Activated naive CD4-positive, alpha-beta T cell treated with Interleukin-2 at 50 U/mL for 16 hours (primary cell): ENCODE data around the gene CTTNBP2.

Experiments used
- DNase-seq: peaks from one replicate; pipeline ENCODE4 v3.0.0-alpha.2; 2020

CTTNBP2 gene, protein sequence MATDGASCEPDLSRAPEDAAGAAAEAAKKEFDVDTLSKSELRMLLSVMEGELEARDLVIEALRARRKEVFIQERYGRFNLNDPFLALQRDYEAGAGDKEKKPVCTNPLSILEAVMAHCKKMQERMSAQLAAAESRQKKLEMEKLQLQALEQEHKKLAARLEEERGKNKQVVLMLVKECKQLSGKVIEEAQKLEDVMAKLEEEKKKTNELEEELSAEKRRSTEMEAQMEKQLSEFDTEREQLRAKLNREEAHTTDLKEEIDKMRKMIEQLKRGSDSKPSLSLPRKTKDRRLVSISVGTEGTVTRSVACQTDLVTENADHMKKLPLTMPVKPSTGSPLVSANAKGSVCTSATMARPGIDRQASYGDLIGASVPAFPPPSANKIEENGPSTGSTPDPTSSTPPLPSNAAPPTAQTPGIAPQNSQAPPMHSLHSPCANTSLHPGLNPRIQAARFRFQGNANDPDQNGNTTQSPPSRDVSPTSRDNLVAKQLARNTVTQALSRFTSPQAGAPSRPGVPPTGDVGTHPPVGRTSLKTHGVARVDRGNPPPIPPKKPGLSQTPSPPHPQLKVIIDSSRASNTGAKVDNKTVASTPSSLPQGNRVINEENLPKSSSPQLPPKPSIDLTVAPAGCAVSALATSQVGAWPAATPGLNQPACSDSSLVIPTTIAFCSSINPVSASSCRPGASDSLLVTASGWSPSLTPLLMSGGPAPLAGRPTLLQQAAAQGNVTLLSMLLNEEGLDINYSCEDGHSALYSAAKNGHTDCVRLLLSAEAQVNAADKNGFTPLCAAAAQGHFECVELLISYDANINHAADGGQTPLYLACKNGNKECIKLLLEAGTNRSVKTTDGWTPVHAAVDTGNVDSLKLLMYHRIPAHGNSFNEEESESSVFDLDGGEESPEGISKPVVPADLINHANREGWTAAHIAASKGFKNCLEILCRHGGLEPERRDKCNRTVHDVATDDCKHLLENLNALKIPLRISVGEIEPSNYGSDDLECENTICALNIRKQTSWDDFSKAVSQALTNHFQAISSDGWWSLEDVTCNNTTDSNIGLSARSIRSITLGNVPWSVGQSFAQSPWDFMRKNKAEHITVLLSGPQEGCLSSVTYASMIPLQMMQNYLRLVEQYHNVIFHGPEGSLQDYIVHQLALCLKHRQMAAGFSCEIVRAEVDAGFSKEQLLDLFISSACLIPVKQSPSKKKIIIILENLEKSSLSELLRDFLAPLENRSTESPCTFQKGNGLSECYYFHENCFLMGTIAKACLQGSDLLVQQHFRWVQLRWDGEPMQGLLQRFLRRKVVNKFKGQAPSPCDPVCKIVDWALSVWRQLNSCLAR (N-terminal part only)

DNA sequence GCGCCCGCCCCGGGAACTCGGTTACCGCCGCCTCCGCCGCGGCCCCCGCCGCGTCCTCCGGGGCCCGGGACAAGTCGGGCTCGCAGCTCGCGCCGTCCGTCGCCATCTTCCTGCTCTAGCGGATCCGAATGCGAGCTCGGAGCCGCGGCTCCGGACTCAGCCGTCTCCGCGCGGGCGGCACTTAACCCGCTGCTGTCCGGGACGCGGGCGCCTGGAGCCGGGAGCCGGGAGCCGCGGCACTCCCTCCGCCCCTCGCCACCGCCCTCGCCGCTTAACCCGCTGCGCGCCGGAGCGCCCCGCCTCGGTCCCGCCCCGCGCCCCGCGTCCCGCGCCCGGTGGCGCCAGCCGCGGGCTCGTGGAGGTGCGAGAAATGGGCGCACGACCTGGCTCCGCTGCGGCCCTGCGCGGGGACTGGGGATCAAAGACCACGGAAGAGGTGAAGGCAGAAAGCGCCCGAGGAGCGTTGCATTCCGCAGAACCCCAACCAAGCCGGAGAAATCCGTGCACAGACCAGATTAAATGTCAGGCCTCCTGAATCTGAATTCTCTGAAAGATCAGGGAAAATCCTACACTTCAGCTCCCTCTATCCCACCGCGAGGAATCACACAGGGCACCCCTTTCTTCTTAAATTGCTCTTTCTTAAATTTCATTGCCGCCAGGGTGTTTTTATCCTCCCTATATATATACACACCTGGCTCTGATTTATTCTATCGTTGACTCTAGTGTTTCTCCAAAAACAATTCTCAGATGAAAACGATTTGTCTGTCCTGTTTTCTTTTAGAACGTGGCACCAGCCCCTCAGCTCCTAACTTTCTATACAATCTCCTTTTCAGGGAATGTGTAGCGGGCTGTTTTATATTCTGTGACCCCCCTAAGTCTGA lies at the start of gene CTTNBP2:
CTTNBP2 (minus strand) TSS at position 132 of the 881 bp plus-strand sequence; CDS start at position 106, 26 bp downstream.
- DNase-seq: no peak

DNA sequence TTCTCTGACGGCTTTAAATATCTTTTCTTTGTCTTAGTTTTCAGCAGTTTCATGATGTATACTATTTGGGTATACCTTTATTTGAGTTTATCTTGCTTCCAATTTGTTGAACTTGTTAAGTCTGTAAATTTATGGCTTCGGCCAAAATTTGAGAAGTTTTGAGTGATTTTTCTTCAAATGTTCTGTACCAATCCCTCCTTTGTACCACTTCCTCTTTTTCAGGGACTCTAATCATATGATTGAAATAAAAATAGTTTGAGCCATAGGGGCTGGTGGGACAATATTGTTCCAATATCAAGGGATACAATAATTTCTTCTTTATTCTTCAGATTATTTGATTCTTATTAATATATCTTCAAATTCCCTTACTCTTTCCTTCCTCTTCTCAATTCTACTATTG lies 43.1 kb upstream of the CTTNBP2 start:
- DNase-seq: no peak

DNA sequence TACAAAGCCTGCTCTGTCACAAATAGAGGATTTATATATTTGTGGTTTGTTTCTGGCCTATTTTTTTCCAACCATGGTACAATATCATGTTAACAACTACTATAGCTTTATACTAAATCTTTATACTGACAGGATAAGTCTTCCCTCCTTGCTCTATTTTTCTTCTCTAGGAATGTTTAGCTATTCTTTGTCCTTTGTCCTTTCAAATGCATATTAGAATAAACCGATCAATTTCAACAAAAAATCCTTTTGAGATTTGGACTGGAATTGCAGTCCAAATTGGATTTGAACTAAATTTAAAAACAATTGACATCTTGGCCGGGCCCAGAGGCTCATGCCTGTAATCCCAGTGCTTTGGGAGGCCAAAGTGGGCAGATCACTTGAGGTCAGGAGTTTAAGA lies 39.2 kb upstream of the CTTNBP2 start:
- DNase-seq: no peak

DNA sequence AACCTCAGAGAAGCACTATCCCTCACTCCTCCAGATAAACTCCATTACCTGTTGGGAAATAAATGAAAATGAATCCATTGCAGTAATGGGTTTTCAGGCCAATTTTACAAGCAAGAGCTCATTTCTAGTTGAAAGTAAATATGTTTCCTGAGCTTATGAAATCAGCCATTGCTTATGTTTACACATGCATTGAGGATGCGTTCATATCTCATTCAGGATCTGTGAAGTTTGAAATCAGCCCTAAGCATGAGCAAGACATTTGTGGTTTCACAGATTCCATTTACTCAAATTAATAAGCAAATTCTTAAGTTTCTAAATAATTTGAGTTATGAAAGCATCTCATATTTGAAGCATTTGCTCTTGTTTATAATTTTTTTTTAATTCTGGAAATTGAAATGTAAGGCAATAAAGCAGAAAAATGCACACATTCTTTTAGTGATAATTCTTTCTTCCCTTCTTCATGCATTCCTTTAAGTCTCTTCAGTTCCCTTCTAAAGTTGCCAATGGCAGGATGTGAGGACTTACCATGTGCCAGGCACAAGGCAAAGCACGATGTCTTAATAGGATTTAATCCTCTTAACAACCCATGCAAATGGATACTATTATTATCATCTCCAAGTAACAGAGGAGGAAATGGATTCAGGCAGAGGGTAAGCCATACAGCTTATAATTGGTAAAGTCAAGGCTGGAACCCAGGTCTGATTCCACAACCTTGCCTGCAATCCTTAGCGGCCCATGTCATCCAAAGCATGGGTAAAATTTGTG lies 35.0 kb upstream of the CTTNBP2 start:
- no peak for DNase-seq

DNA sequence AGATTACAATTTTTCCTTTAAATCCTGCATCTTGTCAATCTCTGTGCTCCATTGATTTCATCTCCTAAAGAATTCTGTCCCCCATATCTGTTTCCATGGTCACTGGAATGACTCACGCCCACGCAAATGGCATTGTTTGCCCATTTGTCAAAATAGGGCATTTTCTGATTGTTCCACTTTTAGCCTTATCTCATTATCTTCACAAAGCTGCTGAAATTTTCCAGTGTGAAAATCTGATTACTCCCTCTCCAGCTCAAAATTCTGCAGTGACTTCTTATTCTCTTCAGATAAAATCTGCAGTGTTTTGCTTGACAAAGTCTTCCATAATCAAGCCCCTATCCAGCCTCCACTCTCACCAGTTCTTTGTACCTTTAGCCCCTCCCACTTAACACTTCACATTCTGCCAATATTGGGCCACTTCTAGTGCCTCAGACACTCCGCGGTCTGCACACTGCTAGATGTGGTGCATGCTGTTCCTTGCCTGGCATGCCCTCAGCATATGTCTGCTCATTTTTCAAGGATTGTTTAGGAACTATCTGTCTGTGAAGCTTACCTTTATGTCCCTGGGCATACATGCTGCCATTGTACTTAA lies 33.9 kb upstream of the CTTNBP2 start:
- no peak for DNase-seq

DNA sequence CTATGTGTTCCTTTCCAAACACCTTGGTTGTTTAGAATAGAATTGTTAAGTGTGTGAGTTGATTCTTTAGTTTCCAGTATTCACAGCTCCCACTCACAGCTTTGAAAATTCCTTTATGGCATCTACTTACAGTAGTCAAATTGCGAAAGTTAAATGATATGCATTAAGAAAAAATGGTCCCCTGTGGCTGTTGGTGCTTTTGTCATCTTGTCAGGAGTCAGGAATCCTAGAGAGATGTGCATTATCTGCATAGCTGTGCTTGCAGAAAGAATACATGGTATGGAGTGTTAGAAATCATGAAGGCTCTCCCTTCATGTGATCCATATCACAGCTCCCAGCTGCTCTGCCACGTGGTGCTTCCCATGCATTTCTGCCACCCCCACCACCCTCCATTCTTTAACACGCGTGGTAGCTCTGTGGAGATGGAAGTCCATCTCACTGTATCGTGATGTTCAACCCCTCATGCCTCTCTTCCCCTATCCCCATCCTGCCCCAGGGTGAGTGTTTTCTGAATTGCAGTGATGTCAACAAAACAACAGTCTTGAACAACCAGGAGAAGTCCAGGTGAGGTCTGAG lies 29.2 kb upstream of the CTTNBP2 start:
- no peak for DNase-seq

DNA sequence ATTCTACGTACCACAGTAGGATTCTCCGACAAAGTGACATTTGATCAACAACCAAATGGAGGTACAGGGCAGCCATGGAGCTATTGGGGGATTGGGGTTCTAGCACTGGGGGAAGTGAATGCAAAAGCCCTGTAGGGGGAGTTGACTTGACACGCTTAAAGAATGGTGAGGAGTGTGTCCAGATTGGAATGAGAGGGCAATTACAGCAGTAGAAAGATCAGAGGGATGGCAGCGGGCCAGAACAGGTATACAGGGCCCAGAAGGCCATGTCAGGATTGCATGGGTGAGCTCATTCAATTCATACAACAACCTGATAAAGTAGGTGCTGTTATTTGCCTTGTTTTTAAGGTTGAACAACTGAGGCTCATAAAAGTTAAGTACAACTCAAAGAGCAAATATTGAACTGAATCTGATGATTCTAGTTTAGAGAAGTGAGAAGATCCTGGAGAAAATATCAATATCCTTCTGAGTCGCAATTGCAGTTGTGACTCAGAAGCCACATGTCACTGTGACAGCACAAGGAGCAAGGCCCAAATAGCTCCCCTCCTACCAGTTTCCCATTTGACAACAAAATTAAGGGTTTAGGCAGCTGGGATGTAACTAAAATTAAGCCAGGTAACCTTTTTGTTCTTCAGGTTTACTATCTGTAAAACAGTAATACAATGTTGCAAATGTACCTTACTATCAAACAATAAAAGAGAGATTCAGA lies 28.0 kb upstream of the CTTNBP2 start:
- DNase-seq: no peak

DNA sequence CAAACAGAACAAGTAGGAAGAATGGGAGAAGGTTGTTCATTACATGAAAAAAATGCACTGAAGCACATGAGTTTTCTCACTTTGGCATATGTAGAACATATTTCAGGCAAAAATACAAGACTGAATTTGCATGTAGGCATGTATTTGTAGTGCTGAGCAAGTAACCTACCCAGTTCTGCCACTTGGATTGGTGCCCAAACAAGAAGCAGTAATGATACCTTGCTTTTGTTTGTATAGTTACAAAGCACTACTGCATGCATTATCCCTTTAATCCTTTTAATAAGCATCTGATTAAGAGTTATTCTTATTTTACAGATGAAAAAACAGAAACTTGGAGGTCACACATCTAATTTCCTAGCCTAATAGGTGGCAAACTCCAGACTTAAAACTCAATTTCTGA lies 23.1 kb upstream of the CTTNBP2 start:
- no peak for DNase-seq

DNA sequence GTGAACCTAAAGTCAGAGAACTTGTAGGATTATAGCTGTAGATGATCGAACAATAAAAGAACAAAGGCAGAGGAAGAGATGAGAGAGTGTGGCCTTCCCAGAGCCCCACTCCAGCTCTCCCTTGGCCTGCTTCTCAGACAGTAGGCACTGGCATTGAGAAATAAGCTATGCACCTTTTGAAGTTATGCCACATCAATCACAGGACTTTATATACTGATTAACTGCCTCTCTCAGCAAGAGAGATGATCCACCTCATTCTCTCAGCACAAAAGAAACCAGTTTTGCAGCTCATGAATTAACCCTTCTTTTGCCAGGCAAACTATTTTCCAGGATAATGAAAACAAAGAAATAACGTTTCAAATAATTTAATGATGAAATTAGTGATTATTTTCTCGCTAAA lies 22.0 kb upstream of the CTTNBP2 start:
- DNase-seq: no peak

DNA sequence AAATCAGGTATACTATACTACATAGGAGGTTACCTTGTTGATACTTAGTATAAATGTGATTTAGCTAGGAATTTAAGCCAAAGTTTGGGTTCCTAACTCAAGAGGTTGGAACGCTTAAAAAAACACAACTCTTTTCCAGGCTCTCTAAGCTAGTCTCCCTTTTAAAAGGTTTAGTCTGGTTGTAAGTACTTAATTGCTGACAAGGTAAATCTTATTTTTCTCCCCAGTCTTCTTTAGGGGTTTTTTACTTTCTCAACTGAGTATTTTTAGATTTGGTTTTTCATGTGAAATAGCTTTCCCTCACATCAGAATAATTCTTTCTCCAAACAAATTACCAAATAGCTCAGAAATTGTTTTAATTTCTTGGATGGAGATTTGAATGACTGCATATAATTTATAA lies 20.8 kb upstream of the CTTNBP2 start:
- no peak for DNase-seq

DNA sequence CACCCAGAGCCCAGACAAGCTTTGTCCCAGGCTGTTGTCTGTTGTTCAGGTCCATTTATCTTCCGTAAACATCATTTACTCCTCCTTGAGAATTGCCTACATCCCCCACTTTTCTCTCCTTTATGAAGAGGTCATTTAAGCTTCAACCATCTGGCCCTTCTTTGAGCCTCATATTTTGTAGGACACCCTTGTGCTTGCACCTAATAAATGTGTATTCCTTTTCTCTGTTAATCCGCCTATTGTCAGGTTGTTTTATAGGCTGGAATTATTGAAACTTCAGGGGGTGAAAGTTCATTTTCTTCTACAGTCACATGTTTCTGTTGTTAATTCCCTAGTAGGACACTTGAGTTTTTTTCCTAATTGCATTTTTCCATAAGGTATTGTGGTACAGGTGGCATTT lies 19.6 kb upstream of the CTTNBP2 start:
- no peak for DNase-seq

DNA sequence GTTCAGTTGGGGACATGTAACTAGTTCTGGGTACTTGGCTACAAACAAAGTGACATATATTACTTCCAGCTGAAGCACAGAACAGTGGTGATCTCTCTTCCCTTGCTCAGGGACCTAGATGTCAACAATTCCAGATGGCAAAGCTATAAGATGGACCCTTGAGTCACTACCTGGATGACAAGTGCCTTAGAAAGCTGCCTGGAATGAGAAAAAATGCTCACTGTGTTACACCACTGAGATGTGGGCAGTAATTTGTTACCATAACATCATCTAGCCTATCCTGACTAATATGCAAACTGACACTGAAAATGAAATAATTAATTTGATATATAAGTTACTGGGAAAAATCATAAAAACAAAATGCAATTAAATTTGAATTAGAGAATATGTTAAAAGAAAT lies 16.4 kb upstream of the CTTNBP2 start:
- no peak for DNase-seq

DNA sequence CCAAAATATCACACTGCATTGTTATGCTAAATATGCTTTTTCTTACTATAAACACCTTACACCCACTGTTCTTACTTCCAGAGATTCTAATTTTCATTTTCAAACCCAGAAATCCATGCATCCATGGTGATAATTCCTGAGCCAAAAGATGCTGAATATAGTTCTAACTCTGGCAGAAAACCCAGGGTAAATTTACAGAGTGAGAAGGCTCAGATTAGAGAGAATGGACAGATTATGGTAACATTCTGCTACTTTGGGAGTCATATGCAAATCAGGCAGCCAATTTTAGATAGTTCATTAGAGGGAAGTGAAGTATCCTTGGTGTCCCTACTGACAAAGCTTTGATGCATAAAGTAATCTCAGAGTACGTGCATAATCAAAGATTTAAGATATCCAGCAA lies 15.4 kb upstream of the CTTNBP2 start:
- DNase-seq: no peak

DNA sequence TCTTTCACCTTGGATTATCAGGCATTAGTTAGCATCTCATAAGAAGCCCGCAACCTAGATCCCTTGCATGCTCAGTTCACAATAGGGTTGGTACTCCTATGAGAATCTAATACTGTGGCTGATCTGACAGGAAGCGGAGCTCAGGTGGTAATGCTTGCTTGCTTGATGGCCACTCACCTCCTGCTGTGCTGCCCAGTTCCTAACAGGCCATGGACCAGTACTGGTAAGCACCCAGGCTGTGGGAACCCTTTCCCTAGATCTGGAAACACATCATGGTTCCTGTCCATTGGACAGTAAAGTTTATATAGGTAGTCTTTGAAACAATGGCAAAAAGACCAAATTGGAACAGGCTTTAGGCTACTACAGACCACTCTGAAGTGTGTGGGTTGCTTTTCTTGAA lies 9.4 kb upstream of the CTTNBP2 start:
- no peak for DNase-seq

DNA sequence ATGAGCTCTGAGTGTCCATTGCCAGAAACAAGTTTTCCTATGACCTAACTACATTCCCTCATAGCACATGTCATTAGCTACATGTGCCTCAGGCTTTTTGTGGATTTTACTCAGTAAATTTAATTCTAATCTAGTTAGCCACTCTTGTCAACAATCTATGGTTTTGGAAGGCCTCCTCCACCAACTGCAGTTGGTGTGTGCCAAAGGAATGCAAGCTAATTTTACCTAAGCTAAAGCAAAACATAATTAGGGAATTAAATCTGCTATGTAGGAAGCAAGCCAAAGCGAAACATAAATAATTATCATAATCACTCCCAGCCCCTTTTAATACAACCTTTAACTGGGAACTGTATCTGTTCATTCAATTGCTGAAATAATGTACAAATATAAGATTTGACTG lies 3.5 kb upstream of the CTTNBP2 start:
- no peak for DNase-seq

DNA sequence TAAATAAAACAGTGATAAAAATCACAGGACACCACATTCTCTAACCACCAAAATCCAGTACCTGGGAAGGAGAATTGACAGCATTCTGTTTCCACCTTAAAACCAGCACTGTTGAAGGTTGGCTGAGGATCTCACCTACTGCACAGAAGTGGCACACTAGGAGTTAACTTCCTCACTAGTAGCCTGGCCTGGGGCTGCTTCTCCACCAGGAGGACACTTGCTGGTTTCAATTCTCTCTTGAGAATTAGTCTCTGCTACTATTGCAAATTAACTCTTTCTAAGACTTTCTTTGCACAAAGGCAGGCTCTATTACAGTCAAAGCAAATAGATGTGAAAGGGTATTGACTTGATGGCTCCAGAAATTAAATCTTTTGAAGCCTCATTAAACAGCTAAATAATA lies 2.3 kb upstream of the CTTNBP2 start:
- DNase-seq: no peak

DNA sequence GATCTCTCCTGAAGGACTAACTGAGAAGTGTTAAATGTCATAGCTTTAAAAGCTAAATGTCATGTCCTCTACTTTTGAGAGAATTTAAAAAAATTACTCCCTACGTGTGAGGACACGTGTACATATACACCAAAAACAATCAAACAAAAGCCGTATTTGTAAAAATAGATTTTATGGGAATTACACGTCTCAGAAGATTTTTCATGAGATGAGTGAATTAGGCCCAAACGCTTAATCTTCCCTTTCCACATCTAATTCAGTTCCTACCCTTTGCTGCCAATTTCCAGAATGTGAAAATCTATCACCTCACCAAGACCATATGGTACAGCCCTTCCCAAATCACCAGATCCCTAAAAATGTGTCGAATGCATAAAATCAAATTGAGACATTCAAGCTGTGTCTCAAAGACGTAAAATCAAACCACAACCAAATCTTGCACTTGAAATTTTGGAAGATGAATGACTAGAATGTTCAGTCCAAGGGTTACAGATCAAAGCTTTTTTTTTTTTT lies 1.0 kb upstream of the CTTNBP2 start:
- DNase-seq: no peak

DNA sequence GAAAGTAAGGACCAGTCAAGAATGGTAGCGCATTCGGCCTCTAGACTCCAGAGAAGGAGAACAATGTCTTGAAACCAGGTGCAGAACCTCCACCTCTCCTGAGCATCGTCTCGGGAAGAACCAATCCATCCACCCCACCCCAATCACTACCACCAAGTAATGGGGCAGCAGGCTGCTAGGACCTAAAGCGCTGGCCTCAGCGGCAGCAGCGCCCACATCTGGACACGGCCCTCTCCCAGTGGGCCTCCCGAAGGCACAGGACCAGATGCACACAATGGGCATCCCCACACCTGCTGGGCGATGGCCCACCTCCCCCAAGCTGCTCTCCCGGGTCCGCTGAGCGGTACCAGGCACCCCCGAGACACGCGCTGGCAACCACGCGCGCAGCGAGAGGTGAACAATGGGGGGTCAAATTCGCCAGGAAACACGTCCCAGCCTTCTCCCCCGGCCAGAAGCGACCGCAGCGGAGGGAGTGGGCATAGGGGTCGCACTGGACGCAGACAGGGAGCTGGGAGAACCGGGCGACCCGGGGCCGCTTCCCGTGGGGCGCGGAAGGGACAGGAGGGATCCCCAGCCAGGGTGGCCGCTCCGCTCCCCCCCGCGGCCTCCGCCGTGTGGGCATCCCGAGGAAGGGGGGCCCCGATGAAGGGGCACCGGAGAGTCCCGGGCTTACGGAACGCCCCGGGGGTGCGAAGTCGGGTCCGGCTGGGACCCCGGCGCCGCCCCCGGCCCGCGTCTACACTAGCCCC lies 506 bp downstream of the CTTNBP2 start:
- DNase-seq: no peak
